GM19397 (cell line): ENCODE data around the gene MAP4K2.

Experiments
- ATAC-seq: cut with Tn5 transposase; IDR thresholded peaks from one replicate; pipeline ENCODE4 v1.9.1; 2021; ENCODE audit warnings: mild to moderate bottlenecking, moderate library complexity; ENCODE audit not compliant: unreplicated experiment

Gene MAP4K2

DNA sequence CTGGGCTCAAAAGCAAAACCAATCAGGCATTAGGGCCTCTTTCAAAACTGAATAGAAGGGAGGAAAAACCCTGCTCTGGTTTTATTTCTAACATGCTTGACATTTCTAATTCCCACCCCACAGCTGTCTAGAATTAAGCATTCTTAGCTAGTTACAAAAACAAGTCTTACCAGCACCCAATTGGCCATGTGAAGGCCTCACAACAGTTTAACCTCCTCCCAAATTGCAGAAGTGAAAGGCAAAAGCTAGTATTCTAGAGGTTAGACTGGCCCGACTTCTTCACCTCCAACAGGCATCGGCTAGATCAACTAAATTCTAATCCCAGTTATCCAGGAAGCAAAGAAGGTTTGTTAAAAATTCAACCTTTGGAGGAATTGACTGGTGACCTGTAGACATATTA, 31.2 kb downstream of the MAP4K2 start:
- no peak for ATAC-seq

GRCh38 chr11:64770120-64770519, 32.9 kb downstream of the MAP4K2 start:
- no peak for ATAC-seq

DNA sequence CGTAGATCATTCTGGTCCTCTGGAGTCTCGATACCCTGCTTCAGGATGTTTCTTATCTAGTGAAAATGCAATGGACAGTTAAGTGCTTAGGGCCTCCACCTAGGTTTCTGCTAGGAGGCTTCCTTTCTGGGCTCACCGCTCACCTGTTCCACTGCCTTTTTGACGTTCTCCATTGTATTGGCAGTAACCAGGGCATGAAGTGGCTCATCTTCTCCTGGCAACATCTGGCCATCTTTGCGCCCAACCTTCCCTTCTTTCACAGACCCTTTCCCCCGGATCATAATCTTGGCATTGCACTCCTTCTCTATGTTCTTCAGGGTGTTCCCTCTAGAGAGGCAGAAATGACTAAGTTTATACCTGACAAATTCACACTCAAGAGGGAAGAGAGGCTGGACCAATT, 33.7 kb downstream of the MAP4K2 start:
- no peak for ATAC-seq

- no peak for ATAC-seq
These were observed 34.7 kb downstream of the MAP4K2 start for GRCh38 chr11:64768300-64768694.

DNA sequence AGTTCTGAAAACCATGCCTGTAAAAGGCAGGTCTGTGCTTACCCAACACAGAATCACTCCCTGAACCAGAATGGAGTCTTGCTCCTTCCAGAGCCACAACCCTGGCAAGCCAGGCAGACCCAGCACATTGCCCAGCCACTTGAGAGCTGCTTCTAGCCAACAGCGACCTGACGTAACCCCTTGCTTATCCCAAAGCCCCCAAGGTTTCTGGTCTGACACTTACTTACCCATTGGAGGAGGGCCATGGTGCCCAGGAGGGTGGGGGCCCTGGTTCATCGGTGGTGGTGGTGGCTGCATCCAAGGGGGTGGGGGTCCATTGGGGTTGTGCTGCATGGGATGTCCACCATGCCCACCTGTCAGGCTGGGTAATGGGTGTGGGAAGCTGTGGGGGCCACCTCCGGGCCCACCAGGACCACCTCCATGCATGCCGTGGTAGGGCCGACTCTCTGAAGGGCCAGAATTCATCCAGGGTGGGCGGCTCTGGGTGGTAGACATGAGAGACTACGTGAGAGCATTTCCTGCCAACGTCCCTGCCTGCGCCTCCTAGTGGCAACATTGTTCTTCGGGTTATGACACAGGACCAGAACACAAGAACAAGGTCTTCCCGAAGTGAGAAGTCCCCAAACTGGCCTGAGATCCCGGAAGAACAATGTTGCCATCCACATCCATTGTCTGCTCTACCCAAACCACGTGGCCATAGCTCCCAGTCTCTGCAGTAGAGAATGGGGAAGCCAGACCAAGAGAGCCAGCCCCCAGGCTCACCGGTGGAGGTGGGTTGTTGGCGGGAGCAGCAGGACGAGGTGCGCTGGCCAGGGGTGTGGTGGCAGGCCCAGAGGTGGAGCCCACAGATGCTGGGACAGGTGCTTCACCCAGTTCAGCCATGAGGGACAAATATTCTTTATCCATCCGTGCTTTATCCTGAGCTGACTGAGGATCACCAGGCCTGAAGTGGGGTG, 35.4 kb downstream of the MAP4K2 start:
- ATAC-seq, result no peak

GRCh38 chr11:64766881-64767280, 36.1 kb downstream of the MAP4K2 start:
- no peak for ATAC-seq

GRCh38 chr11:64765851-64766665, 37.0 kb downstream of the MAP4K2 start:
- ATAC-seq, result no peak

DNA sequence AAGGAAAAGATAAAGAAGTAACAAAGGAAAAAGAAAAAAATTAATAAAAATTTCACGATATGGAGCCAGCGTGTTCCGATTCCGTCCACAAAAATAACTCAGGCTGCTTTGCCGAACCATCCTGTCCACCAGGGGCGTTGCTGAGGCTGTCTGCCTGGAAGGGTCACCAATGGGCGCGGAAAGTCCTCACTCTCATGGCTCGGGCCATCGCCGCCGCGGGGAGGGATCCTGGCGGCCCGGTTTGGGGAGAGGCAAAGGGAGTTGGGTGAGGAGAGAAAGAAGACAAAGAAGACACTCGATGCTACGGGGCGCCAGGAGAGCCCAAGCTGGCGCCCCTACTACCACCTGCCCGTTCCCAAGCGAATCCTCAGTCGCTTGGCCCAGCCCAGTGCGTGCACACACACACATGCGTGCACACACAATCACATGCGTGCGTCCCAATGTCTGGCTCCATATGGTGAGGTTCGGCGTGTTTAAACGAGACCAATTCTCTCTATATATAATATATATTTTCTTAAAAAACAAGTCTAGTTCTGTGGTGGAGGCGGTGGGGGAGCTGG, 37.6 kb downstream of the MAP4K2 start:
- no peak for ATAC-seq

- no peak for ATAC-seq
These were observed 38.3 kb downstream of the MAP4K2 start for GRCh38 chr11:64764753-64765152.

GRCh38 chr11:64764040-64764611, 38.9 kb downstream of the MAP4K2 start:
- no peak for ATAC-seq

DNA sequence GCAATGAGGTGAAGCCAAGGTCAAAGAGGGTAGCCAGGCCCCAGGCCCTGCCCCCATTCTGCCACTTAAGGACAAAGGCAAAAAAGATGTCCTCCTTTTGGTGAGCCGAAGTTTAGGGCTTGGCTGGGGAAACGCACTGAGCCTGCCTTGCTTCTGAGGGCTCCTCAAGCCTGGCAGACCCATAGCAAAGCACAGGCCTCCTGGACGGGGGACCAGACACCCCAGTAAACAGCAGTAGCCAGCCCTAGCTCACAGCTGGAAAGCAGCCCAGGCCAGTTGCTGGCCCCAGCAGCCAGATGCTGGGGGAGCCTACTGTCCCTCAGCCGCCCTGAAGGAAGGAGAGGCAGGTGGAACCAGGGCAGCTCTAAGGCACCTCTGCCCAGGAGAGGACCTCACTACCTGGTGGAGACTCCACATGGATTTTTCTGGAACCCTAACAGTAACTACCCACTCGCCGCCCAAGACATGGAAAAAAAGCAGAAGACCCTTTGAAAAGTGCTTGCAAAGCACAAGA, 39.4 kb downstream of the MAP4K2 start:
- ATAC-seq, result no peak

GRCh38 chr11:64762674-64763525, 40.1 kb downstream of the MAP4K2 start:
- no peak for ATAC-seq

DNA sequence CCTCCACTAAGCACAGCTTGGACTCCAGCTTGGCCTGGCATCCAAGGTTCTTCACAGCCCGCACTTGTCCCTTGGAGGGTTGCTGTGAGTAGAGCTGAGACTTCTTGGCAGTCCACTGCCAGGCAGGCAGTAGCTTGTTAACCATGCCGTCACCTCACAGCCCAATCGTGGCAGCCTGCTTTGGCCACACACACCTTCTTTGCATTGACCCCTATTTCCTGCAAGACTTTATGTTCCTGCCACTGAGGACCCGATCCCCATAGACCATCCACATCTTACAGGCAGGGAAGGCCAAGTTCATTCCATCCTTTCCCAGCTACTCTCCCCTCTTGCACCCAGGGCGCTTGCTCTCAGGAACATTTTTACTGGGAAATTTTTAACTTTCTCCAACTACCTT, 40.7 kb downstream of the MAP4K2 start:
- ATAC-seq, result no peak

DNA sequence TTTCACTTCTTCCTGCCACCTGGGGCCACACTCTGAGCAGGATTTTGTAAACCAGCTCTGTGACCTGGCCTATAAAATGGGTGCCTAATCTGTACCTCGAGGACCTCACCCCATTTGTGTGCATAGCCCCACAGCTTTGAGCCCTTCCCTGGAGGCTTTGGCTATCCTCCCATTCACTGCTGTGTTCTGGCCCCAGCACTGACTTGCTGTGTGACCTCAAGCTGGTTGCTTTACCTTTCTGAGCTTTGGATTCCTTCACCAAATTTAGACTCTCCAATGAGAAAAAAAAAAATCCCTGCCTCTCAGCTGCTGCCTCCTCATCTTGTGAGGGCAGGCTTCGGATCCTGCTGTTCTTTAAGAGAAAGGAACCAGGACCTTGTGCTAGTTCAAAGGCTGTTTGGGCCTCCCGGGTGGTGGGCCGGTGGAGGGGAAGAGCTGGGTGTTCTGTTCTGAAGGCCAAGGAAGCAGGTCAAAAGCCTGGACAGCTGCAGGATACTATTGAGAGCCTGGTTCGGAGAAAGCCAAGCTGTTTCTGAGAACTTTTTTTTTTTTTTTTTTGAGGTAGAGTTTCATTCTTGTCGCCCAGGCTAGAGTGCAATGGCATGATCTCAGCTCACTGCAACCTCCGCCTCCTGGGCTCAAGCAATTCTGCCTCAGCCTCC, 42.1 kb downstream of the MAP4K2 start:
- ATAC-seq, result no peak

- ATAC-seq, result no peak
These were observed 43.0 kb downstream of the MAP4K2 start, which contains the start of gene PYGM for GRCh38 chr11:64759722-64760719. Gene PYGM, minus strand, starts transcription at chr11:64759974. Its CDS starts 76 bp downstream, at chr11:64759898.

DNA sequence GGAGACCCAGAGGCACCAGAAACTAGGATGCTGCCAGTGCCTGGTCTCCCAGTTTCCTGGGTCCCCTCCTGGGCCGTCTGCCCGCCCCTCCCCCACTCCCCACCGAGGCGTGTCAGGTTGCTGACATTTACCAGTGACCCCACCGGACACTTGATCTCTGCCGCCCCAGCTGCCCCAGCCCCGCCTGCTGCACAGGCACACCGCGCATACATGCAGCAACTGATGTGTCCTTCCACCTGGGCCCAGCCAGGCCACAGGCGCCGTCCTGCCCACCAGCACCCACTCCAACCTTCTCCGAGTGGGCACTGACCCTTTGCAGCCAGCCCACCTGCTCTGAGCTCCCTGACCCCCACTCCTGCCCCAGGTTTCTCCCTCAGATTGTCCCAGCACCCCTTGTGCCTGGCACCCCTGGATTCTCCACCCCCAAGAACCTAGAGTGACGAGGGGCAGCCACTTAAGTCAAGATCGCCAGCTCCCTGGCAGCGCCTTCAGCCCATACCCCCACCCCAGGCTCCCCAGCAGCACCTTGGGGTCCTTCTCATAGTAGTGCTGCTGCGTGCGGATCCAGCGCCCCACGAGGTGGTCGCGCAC, 43.8 kb downstream of the MAP4K2 start:
- no peak for ATAC-seq

- no peak for ATAC-seq
These were observed 44.5 kb downstream of the MAP4K2 start for GRCh38 chr11:64758330-64759079.
